ENCODE measurements around the gene STAG1.
"Not testable (repeated sequence)": the region's sequence is repeated elsewhere in the genome, so short reads cannot be mapped to it uniquely, and the experiment has no call there.

Gene STAG1

DNA sequence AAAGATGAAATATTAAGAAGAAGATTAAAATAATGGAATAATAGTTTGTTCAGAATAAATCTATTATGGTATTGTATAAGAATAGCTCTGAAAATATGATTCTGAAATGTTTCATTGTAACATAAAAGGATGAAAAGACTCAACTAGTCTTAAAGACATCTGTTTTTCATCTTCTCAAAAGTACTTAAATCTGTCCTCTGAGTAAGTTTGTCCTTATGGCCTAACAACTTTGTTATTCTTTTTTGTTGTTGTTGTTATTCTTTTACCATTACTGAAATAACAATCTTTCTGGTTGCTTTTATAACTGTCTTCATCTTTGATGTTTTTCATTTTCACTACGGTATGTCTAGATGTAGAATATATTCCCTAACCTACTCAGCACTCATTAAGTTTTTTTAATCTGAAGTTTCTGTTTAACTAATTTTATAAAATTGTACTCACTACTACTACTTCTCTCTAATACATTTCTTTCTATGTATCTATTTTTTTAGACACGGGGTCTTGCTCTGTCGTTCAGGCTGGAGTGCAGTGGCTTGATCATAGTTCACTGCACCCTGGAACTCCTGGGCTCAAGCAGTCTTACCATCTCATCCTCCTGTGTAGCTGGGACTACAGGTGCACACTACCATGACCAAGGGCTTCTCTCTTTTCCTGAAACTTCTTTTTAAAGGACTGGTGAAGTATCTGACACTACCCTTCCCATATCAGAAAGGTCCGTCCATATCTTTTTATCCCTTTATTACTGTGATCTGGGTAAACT, 261.4 kb downstream of the STAG1 start:
- DNase-seq: no peak
- in situ Hi-C loops (cut with MboI; ENCODE audit: low pct_unique_long_range_greater_than_20kb, low sequenced_read_pairs): no loop called here

DNA sequence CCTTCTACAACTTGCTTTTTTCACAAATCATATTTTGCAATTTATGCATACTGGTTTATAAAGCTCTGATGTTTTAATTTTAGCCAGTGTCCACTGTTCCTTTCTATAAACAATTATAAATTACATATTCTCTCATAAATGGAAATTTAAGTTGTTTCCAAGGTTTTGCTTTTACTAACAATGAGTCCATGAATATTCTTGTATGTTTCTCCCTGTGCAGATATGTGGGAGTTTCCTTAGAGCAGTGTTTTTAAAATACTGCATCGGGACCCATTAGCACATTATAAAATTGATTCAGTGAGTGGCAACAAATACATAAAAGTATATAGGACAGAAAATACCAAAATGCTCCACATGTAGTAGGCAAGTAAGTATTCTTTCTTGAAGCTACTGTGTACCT, 266.4 kb downstream of the STAG1 start:
- in situ Hi-C loops (cut with MboI; ENCODE audit: low pct_unique_long_range_greater_than_20kb, low sequenced_read_pairs): no loop called here

DNA sequence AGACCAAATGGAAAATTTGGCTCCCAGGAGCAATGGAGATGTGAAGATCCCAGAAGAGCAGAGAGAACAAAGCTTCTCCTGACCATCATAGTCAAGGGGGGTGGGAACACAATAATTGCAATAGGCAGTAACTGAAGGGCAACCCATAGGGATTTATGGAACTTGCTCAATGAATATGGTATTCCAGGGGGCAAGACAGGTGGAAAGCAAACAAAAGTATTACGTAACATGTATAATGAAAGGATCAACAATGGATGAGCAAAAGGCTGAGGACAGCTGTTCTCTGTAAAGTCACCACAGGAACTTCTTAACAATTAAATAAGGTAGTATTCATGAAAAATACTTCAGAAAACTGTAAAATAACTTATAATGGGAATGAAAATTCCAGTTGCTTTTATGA, 275.9 kb downstream of the STAG1 start:
- in situ Hi-C loops (cut with MboI; ENCODE audit: low pct_unique_long_range_greater_than_20kb, low sequenced_read_pairs): no loop called here
- no peak for DNase-seq

More for the DNA sequence above, 266.4 kb downstream of the STAG1 start:
- DNase-seq: no peak

DNA sequence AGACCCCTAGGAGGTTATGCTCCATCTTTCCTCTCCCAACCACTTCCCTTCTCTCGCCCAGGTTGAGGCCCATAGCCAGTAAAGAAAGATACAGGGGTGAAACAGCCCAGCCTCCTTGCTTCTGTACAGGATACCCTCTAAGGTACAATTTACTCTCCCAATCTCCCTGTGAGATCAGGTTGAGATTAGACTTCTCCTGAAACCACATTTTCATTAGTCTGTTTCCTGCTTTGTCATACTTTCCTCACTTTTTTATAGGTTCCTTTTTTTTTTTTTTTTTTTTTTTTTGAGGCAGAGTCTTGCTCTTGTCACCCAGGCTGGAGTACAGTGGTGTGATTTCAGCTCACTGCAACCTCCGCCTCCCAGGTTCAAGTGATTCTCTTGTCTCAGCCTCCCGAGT, 277.3 kb downstream of the STAG1 start:
- peak; percentile 43 for DNase-seq
- in situ Hi-C loops (cut with MboI; ENCODE audit: low pct_unique_long_range_greater_than_20kb, low sequenced_read_pairs): not testable (repeated sequence)

DNA sequence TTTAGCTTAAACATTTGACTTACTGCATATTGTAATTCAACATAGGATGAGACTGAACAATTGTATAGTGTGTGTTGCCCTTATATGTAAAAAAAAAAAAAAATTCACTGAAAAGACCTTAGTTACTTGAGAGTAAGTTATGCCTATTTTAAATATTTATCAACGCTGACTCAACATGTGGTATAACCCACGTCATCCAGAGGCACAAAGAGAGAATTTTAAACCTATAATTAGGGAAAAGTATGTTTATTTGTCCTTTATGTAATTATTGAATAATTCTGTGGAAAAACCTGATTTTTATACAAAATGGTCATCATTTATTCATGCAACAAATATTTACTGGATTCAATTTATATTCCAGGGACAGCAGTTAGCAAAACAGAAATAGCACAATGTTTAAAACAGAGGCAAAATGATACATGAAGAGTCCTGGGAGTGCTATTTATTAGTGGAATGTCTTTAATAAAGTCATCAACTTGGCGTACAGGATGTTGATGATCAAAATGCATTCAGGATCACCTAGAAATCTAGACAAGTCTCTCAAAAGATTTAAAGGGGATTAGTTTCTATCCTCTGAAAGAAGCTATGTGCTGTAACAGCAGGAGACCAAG, 278.4 kb downstream of the STAG1 start:
- no peak for DNase-seq
- in situ Hi-C loops (cut with MboI; ENCODE audit: low pct_unique_long_range_greater_than_20kb, low sequenced_read_pairs): no loop called here

DNA sequence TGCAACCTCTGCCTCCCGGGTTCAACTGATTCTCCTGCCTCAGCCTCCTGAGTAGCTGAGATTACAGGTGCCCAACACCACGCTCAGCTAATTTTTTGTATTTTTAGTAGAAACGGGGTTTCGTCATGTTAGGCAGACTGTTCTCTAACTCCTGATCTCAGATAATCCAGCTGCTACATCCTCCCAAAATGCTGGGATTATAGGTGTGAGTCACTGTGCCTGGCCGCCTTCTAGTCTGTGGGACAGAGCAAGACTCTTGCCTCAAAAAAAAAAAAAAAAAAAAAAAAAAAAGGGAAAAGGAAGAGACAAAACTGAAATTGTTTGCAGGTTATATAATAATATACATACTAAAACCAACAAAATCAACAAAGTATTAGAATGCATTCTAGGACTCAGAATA, 286.9 kb downstream of the STAG1 start:
- in situ Hi-C loops (cut with MboI; ENCODE audit: low pct_unique_long_range_greater_than_20kb, low sequenced_read_pairs): no loop called here
- no peak for DNase-seq

DNA sequence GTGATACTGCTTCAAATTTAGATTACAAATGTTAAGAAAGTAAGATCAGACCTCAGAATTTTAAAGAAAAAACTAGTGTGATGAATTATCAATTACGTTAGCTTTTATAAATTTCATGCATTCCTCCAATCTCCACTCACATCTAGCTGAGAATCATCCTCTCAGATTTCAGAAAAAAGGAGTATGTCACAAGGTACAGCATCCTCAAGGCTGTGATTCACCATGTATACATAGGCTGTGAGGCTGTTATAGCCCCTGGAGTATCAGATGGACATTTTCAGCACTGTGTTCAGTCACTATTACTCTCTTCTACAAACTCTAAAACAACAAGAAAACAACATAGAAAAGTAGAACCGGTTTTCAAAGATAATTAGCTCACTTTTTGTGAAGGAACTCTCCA, 287.7 kb downstream of the STAG1 start:
- DNase-seq: no peak
- in situ Hi-C loops (cut with MboI; ENCODE audit: low pct_unique_long_range_greater_than_20kb, low sequenced_read_pairs): no loop called here

DNA sequence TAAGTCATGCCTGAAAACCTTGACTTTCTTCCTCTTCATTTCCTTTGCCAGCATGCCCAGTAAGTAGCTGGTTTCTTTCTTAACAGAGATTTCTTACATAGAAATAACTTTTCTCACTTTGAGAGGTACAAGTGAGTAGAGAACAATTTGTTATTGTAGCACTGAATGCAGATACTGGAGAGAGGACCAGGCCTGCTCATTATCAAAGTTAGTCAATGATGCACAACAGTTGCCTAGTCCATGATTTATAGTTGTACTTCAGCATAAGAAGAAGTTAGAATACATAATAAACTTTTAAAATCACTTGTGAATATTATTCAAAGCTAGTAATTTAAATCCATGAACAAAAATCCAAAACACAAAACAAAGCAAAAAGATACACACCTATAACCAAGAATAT, 289.0 kb downstream of the STAG1 start:
- no peak for DNase-seq
- in situ Hi-C loops (cut with MboI; ENCODE audit: low pct_unique_long_range_greater_than_20kb, low sequenced_read_pairs): no loop called here

DNA sequence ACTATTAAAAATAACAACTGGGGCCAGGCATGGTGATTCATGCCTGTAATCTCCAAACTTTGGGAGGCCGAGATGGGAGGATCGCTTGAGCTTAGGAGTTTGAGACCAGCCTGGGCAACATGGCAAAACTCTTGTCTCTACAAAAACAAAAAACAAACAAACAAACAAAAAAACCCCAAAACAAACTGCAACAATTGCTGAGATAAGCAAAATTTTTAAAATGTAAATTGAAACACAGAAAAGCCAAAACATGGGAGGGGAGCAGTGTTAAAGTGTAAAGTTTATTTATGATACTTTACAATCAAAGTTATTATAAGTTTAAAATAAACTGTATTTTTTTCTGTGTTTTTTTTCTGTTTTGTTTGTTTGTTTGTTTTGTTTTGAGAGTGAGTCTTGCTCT, 294.4 kb downstream of the STAG1 start:
- in situ Hi-C loops (cut with MboI; ENCODE audit: low pct_unique_long_range_greater_than_20kb, low sequenced_read_pairs): no loop called here

DNA sequence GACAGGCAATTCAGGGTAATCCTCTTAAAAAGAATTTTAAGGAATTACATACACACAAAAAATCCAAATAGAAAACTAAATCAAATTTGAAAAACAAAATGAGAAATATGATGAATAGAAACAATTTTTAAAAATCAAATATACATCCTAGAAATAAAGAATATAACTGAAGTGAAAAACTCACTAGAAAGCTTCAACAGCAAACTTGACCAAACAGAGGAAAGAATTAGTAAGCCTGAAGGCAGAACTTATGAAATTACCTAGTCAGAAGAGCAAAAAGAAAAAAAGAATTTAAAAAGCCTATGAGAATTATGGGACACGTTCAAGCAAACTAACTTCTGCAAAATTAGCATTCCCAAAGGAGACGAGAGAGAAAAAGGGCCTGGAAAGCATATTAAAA, 296.0 kb downstream of the STAG1 start:
- DNase-seq: peak; percentile 8
- in situ Hi-C loops (cut with MboI; ENCODE audit: low pct_unique_long_range_greater_than_20kb, low sequenced_read_pairs): no loop called here

More for the DNA sequence above, 294.4 kb downstream of the STAG1 start:
- DNase-seq: no peak

DNA sequence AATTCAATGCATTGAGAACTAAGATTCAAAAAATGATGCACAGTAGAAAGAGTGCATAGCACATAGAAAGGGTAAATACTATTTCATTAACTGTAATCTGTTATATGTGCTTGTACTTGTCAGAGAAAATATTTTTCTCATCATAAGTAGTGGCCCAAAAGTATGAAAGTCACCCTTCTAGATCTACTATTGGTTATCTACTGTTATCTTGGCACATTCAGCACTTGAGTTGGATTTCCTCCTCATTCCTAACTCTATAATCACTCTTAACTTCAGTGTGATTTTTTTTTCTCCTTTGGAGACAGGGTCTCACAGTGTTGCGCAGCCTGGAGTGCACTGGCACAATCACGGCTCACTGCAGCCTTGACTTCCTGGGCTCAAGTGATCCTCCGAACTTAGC, 307.6 kb downstream of the STAG1 start:
- in situ Hi-C loops (cut with MboI; ENCODE audit: low pct_unique_long_range_greater_than_20kb, low sequenced_read_pairs): no loop called here
- DNase-seq: no peak

DNA sequence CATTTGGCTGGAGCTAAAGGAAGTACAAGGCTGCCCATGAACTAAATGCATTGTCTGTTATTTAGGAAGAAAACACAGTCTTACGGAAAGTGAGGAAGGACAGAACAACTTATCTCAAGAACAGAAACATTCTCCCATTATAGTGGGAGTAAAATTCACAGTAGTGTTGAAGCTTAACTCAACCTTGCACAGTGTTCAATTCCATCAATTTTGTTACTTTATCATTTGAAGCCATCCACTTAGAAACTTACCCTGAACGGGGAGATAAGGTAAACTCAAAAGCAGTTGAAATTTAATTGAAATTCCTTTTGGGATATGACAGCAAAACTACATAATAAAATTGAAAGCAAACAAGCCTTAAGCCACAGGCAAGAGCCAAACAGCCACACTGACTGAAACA, 315.1 kb downstream of the STAG1 start:
- DNase-seq: no peak
- in situ Hi-C loops (cut with MboI; ENCODE audit: low pct_unique_long_range_greater_than_20kb, low sequenced_read_pairs): no loop called here

DNA sequence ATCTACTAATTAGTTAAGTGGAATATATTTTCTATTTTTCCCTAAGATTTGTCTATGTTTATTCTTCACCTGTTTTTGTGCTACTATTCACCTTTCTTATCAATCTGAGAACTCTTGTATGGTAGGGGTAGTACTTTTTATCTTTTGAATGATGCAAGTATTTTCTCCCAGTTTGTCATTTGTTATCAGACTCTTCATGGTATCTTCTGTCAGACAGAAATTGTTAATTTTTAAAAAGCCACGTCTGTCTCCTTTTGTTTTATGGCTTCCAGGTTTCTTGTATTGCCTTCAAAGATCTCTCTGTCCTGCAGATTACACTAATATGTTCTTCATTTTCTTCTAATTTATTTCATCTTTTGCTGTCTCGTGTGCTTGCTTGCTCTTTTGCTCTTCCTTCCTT, 317.7 kb downstream of the STAG1 start:
- DNase-seq: no peak
- in situ Hi-C loops (cut with MboI; ENCODE audit: low pct_unique_long_range_greater_than_20kb, low sequenced_read_pairs): no loop called here

DNA sequence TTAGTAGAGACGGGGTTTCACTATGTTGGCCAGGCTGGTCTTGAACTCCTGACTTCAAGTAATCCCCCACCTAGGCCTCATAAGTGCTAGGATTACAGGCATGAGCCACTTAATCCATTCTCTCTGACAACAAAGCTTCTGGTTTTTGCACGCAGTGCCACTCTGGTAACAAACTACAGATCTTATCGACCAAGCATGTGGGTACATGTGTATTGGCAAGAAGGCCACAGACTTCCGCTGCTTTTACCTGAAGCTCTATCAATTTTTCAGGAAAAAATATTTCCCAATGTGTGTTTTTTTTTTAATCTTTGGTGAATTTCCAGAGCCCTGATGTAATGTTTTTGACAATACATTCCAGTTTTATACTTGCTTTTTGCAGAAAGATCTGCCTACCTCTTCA, 319.5 kb downstream of the STAG1 start:
- DNase-seq: no peak
- in situ Hi-C loops (cut with MboI; ENCODE audit: low pct_unique_long_range_greater_than_20kb, low sequenced_read_pairs): no loop called here

DNA sequence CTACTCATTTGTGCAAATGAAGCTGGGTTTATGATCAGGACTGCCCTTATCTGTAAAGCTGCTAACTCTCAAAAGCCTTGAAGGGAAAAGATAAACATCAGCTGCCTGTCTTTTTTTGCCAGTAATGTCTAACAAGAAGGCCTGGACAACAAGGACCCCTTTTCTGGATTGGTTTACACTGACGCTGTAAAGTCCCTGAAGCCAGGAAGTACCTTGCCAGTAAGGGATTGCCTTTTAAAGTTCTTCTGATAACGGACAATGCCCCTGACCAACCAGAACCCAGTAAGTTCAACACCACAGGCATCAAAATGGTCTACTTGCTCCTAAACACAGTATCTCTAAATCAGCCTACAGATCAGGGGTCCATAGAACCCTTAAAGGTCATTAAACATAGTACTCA, 324.0 kb downstream of the STAG1 start:
- in situ Hi-C loops (cut with MboI; ENCODE audit: low pct_unique_long_range_greater_than_20kb, low sequenced_read_pairs): no loop called here

DNA sequence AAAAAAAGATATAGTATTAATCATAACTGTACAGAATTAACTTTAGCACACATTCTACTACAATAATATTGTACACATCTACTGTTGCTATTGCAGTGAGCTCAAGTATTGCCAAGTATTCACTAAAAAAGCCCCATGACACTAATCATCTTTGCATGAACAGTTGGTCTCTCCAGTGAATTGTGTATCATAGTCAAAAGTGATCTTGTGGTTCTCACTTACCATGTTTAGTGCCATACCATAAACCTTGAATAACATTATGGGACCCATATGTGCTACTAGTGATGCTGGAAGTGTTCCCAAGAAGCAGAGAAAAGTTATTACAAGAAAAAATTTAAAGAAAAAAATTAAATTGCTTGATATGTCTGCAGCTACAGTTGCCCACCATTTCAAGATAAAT, 324.9 kb downstream of the STAG1 start:
- DNase-seq: no peak
- in situ Hi-C loops (cut with MboI; ENCODE audit: low pct_unique_long_range_greater_than_20kb, low sequenced_read_pairs): no loop called here

More for the DNA sequence above, 324.0 kb downstream of the STAG1 start:
- DNase-seq: no peak

DNA sequence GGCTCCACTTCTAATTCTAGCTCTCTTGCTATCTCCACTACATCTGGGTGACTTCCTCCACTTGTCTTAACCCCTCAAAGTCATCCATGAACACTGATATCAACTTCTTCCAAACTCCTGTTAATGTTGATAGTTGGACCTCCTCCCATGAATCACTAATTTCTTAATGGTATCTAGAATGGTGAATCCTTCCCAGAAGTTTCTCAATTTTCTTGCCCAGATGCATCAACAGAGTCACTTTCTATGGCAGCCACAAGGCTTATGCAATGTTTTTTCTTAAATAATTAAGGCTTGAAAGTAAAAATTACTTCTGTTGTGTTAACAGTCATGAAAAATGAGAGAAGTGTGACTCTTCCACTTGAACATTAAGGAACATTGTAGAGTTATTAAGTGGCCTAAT, 337.7 kb downstream of the STAG1 start:
- no peak for DNase-seq
- in situ Hi-C loops (cut with MboI; ENCODE audit: low pct_unique_long_range_greater_than_20kb, low sequenced_read_pairs): no loop called here

DNA sequence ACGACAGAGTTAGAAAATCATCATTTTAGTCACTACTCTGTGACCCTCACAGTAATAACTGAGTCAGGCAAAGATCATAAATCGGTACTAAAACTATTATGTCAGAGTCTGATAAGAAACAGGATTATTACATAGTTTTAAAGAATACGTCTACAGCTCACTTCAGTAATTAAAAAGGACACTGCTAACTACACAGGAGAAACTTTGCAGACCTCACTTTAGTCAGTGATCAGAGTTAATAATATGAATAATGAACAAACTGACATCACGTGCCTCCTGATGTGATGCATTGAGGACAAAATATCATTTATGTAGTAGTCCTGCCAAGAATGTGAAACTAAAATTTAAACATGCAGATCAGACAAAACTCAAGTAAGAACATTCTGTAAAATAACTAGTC, 339.9 kb downstream of the STAG1 start:
- in situ Hi-C loops (cut with MboI; ENCODE audit: low pct_unique_long_range_greater_than_20kb, low sequenced_read_pairs): no loop called here
- no peak for DNase-seq

DNA sequence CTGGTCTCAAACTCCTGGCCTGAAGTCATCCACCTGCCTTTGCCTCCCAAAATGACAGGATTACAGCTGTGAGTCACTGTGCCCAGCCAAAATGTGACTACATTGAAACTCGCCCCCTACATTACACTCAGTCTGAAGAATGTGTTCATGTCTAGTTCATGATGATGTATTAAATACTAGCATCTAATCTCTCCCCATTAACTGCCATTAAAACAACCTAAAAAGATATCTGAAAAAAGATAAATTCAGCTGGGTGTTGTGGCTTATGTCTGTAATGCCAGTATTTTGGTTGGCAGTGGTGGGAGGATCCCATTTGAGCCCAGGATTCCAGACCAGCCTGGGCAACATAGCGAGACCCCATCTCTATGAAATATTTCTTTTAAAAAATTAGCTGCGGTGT, 342.6 kb downstream of the STAG1 start:
- in situ Hi-C loops (cut with MboI; ENCODE audit: low pct_unique_long_range_greater_than_20kb, low sequenced_read_pairs): no loop called here
- DNase-seq: no peak

DNA sequence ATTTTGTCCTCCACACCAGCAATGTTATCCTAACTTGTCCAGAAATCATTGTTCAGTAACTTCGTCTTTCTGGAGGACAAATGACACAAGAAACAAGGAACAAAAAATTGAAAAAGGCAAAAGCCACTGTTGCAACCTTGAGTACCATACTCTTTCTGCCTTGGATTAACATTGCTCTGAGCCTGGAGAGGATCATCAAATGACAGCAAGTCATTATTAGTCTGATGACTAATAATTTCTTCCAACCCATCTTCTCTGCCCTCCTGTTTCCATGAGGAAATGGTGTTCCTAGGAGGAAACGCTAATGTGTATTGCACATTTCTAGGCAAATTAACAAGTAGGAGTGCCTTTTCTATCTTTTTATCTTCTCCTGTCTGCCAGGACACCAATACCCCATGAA, 348.1 kb downstream of the STAG1 start:
- in situ Hi-C loops (cut with MboI; ENCODE audit: low pct_unique_long_range_greater_than_20kb, low sequenced_read_pairs): no loop called here
- no peak for DNase-seq

DNA sequence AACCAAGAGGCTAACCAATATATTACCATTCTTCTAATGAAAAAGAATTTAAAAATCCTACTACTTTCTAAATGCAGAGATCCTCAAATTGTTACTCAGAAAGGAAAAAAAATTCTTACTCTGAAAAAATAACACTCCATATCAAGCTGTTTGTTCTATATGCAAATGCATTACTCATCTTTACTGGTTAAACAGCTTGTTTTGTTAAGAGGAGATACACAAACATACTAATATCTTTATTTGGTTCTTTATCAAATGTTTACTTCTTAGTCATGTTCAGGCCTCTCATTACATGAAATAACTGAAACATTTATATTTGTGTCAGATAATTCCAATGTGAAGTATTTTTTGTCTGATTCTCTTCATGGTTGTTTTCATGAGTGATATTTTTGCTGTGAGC, 355.3 kb downstream of the STAG1 start:
- no peak for DNase-seq
- in situ Hi-C loops (cut with MboI; ENCODE audit: low pct_unique_long_range_greater_than_20kb, low sequenced_read_pairs): no loop called here

Measured in KBM-7 (cell line).